ENCODE measurements around the gene ELMO1. TPM values are rescaled to one million over a fixed set of nuclear protein-coding genes. Genes with fewer than 3 reads are reported as not detected.
A peak's percentile ranks its signal among the peaks of the same experiment; 100 is the strongest.

The ELMO1 gene
- total RNA-seq, 2 experiments from 2014 or later: 129 to 137 TPM

GRCh38 chr7:37198041-37198905, 250.4 kb downstream of the ELMO1 start:
- peaks cover 29% of the 10 kb centered on the region for H3K36me3 Mint-ChIP-seq (ENCODE audit: low read depth)
- peaks cover 5% of the 10 kb centered on the region for H3K4me1 Mint-ChIP-seq (ENCODE audit: low read depth)
- intact Hi-C loops (cut with micrococcal nuclease): loop anchor here (2.0 to 5.0 kb wide), 2 partner anchors 527 to 726 kb away; no protein-coding TSS in a partner anchor
- CTCF ChIA-PET: interaction anchor here (0.6 to 4.0 kb wide), 17 partner anchors 15 to 805 kb away, joined by 3 to 25 read pairs (median 4); no protein-coding TSS in a partner anchor
- H3K9me3 Mint-ChIP-seq: no peaks in the 10 kb centered on the region
- H3K27ac Mint-ChIP-seq: no peak overlapping the region
- H3K27me3 Mint-ChIP-seq (ENCODE audit: low read depth): no peaks in the 10 kb centered on the region
- H3K4me3 Mint-ChIP-seq: no peak overlapping the region
- no peak for DNase-seq

GRCh38 chr7:37197108-37197507, 251.6 kb downstream of the ELMO1 start:
- intact Hi-C loops (cut with micrococcal nuclease): loop anchor here (5.0 kb wide), 1 partner anchor 725 kb away; no protein-coding TSS in a partner anchor
- Mint-ChIP-seq H3K36me3 (ENCODE audit: low read depth) (peaks cover 29% of the 10 kb centered on the region), H3K9me3 (no peaks in the 10 kb centered on the region), H3K4me3 (no peak overlapping the region), H3K4me1 (ENCODE audit: low read depth) (peaks cover 5% of the 10 kb centered on the region), H3K27ac (peak overlapping the region; percentile 20), H3K27me3 (ENCODE audit: low read depth) (no peaks in the 10 kb centered on the region)
- no peak for DNase-seq
- CTCF ChIA-PET: interaction anchor here (1.3 kb wide), 1 partner anchor 19 kb away, joined by 3 read pairs; no protein-coding TSS in a partner anchor

GRCh38 chr7:37196676-37197075, 252.0 kb downstream of the ELMO1 start:
- peaks cover 33% of the 10 kb centered on the region for H3K36me3 Mint-ChIP-seq (ENCODE audit: low read depth)
- H3K4me3 Mint-ChIP-seq: no peak overlapping the region
- H3K9me3 Mint-ChIP-seq: no peaks in the 10 kb centered on the region
- H3K27ac Mint-ChIP-seq: no peak overlapping the region
- H3K27me3 Mint-ChIP-seq (ENCODE audit: low read depth): no peaks in the 10 kb centered on the region
- peaks cover 5% of the 10 kb centered on the region for H3K4me1 Mint-ChIP-seq (ENCODE audit: low read depth)
- DNase-seq: no peak
- intact Hi-C loops (cut with micrococcal nuclease): loop anchor here (5.0 kb wide), 1 partner anchor 724 kb away; no protein-coding TSS in a partner anchor
- CTCF ChIA-PET: no interaction called here

- no peaks in the 10 kb centered on the region for H3K9me3 Mint-ChIP-seq
- H3K36me3 Mint-ChIP-seq (ENCODE audit: low read depth): peaks cover 36% of the 10 kb centered on the region
- no peak overlapping the region for H3K27ac Mint-ChIP-seq
- CTCF ChIA-PET: interaction anchor here (2.3 kb wide), 1 partner anchor 14 kb away, joined by 7 read pairs; no protein-coding TSS in a partner anchor
- no peak for DNase-seq
- H3K27me3 Mint-ChIP-seq (ENCODE audit: low read depth): no peaks in the 10 kb centered on the region
- intact Hi-C loops (cut with micrococcal nuclease): loop anchor here (5.0 kb wide), 1 partner anchor 723 kb away; no protein-coding TSS in a partner anchor
- H3K4me3 Mint-ChIP-seq: no peak overlapping the region
- H3K4me1 Mint-ChIP-seq (ENCODE audit: low read depth): peaks cover 5% of the 10 kb centered on the region
Observed at GRCh38 chr7:37195388-37195787, 253.3 kb downstream of the ELMO1 start.

GRCh38 chr7:37194943-37195342, 253.7 kb downstream of the ELMO1 start:
- CTCF ChIA-PET: interaction anchor here (2.3 kb wide), 1 partner anchor 13 kb away, joined by 7 read pairs; no protein-coding TSS in a partner anchor
- Mint-ChIP-seq H3K36me3 (ENCODE audit: low read depth) (peaks cover 36% of the 10 kb centered on the region), H3K4me3 (no peak overlapping the region), H3K27ac (no peak overlapping the region), H3K9me3 (no peaks in the 10 kb centered on the region), H3K27me3 (ENCODE audit: low read depth) (no peaks in the 10 kb centered on the region), H3K4me1 (ENCODE audit: low read depth) (peaks cover 5% of the 10 kb centered on the region)
- no peak for DNase-seq
- intact Hi-C loops (cut with micrococcal nuclease): loop anchor here (5.0 kb wide), 1 partner anchor 723 kb away; no protein-coding TSS in a partner anchor

- intact Hi-C loops (cut with micrococcal nuclease): no loop called here
- H3K36me3 Mint-ChIP-seq (ENCODE audit: low read depth): peaks cover 37% of the 10 kb centered on the region
Observed at GRCh38 chr7:37193775-37194135, 254.9 kb downstream of the ELMO1 start.

GRCh38 chr7:37193087-37193774, 255.4 kb downstream of the ELMO1 start:
- no peak overlapping the region for H3K27ac Mint-ChIP-seq
- H3K4me1 Mint-ChIP-seq (ENCODE audit: low read depth): peaks cover 5% of the 10 kb centered on the region
- H3K9me3 Mint-ChIP-seq: no peaks in the 10 kb centered on the region
- H3K36me3 Mint-ChIP-seq (ENCODE audit: low read depth): peaks cover 33% of the 10 kb centered on the region
- CTCF ChIA-PET: interaction anchor here (0.6 to 1.5 kb wide), 2 partner anchors 11 to 705 kb away, joined by 5 to 7 read pairs; no protein-coding TSS in a partner anchor
- no peaks in the 10 kb centered on the region for H3K27me3 Mint-ChIP-seq (ENCODE audit: low read depth)
- H3K4me3 Mint-ChIP-seq: no peak overlapping the region
- DNase-seq: no peak
- intact Hi-C loops (cut with micrococcal nuclease): no loop called here

More at GRCh38 chr7:37193775-37194135, 254.9 kb downstream of the ELMO1 start:
- H3K27me3 Mint-ChIP-seq (ENCODE audit: low read depth): no peaks in the 10 kb centered on the region
- CTCF ChIA-PET: interaction anchor here (0.6 to 2.3 kb wide), 4 partner anchors 12 to 706 kb away, joined by 3 to 7 read pairs (median 6); no protein-coding TSS in a partner anchor
- H3K4me1 Mint-ChIP-seq (ENCODE audit: low read depth): peaks cover 5% of the 10 kb centered on the region
- no peaks in the 10 kb centered on the region for H3K9me3 Mint-ChIP-seq
- H3K4me3 Mint-ChIP-seq: no peak overlapping the region
- H3K27ac Mint-ChIP-seq: no peak overlapping the region
- no peak for DNase-seq

GRCh38 chr7:37191797-37192196, 256.9 kb downstream of the ELMO1 start:
- H3K4me1 Mint-ChIP-seq (ENCODE audit: low read depth): peaks cover 14% of the 10 kb centered on the region
- peaks cover 23% of the 10 kb centered on the region for H3K36me3 Mint-ChIP-seq (ENCODE audit: low read depth)
- no peak overlapping the region for H3K27ac Mint-ChIP-seq
- no peak overlapping the region for H3K4me3 Mint-ChIP-seq
- no peak for DNase-seq
- H3K9me3 Mint-ChIP-seq: no peaks in the 10 kb centered on the region
- intact Hi-C loops (cut with micrococcal nuclease): no loop called here
- H3K27me3 Mint-ChIP-seq (ENCODE audit: low read depth): no peaks in the 10 kb centered on the region
- CTCF ChIA-PET: interaction anchor here (0.6 kb wide), 1 partner anchor 1697 kb away, joined by 3 read pairs; no protein-coding TSS in a partner anchor

- intact Hi-C loops (cut with micrococcal nuclease): loop anchor here (10.0 kb wide), 1 partner anchor 292 kb away; no protein-coding TSS in a partner anchor
- Mint-ChIP-seq H3K4me1 (ENCODE audit: low read depth) (peaks cover 17% of the 10 kb centered on the region), H3K27ac (no peak overlapping the region), H3K36me3 (ENCODE audit: low read depth) (peaks cover 15% of the 10 kb centered on the region), H3K9me3 (no peaks in the 10 kb centered on the region), H3K4me3 (no peak overlapping the region), H3K27me3 (ENCODE audit: low read depth) (no peaks in the 10 kb centered on the region)
- CTCF ChIA-PET: no interaction called here
- DNase-seq: no peak
Observed at GRCh38 chr7:37187179-37187578, 261.5 kb downstream of the ELMO1 start.

- no peaks in the 10 kb centered on the region for H3K27me3 Mint-ChIP-seq (ENCODE audit: low read depth)
- no peak overlapping the region for H3K4me3 Mint-ChIP-seq
- H3K27ac Mint-ChIP-seq: no peak overlapping the region
- peaks cover 17% of the 10 kb centered on the region for H3K4me1 Mint-ChIP-seq (ENCODE audit: low read depth)
- no peak for DNase-seq
- peaks cover 13% of the 10 kb centered on the region for H3K36me3 Mint-ChIP-seq (ENCODE audit: low read depth)
- H3K9me3 Mint-ChIP-seq: no peaks in the 10 kb centered on the region
- intact Hi-C loops (cut with micrococcal nuclease): loop anchor here (10.0 kb wide), 1 partner anchor 292 kb away; no protein-coding TSS in a partner anchor
- CTCF ChIA-PET: no interaction called here
Observed at GRCh38 chr7:37186753-37187152, 261.9 kb downstream of the ELMO1 start.

- CTCF ChIA-PET: interaction anchor here (0.6 to 4.6 kb wide), 50 partner anchors 9 to 856 kb away, joined by 3 to 71 read pairs (median 4); no protein-coding TSS in a partner anchor
- peaks cover 26% of the 10 kb centered on the region for H3K36me3 Mint-ChIP-seq (ENCODE audit: low read depth)
- H3K4me3 Mint-ChIP-seq: no peak overlapping the region
- no peak overlapping the region for H3K27ac Mint-ChIP-seq
- H3K27me3 Mint-ChIP-seq (ENCODE audit: low read depth): no peaks in the 10 kb centered on the region
- no peak for DNase-seq
- peaks cover 7% of the 10 kb centered on the region for H3K4me1 Mint-ChIP-seq (ENCODE audit: low read depth)
- H3K9me3 Mint-ChIP-seq: no peaks in the 10 kb centered on the region
- intact Hi-C loops (cut with micrococcal nuclease): loop anchor here (5.0 to 10.0 kb wide), 2 partner anchors 287 to 709 kb away; no protein-coding TSS in a partner anchor
Observed at GRCh38 chr7:37181550-37181932, 267.1 kb downstream of the ELMO1 start.
